SU-DHL-6 (cell line): ENCODE data around the gene ACTMAP.

Experiments
- H2AFZ ChIP-seq: fragments of 200-600 bp; sonication (generic); 2 replicates; pipeline ENCODE4 v1.6.1; 2014; ENCODE audit warnings: low read depth, mild to moderate bottlenecking, moderate library complexity, mixed read lengths, antibody characterized with exemption, low read length; ENCODE audit not compliant: severe bottlenecking
- H3F3A ChIP-seq: fragments of 200-600 bp; shearing (Covaris generic); 2 replicates; pipeline ENCODE4 v1.6.0; 2016; ENCODE audit warnings: antibody characterized with exemption, mild to moderate bottlenecking; ENCODE audit not compliant: insufficient read depth
- H3K27ac ChIP-seq: fragments of 200-600 bp; sonication (generic); 2 replicates; pipeline ENCODE4 v1.5.1; 2016; ENCODE audit warnings: low read depth, mild to moderate bottlenecking, low read length, moderate library complexity, mixed read lengths
- H3K27me3 ChIP-seq: fragments of 200-600 bp; sonication (generic), shearing (Covaris generic); 2 replicates; pipeline ENCODE4 v1.6.0; 2014; ENCODE audit warnings: mild to moderate bottlenecking, low read length
- H3K36me3 ChIP-seq: fragments of 200-600 bp; sonication (generic); 2 replicates; pipeline ENCODE4 v1.6.1; 2014; ENCODE audit warnings: mild to moderate bottlenecking, low read length, mixed read lengths
- H3K4me2 ChIP-seq: fragments of 300-600, 200-600 bp; shearing (Covaris generic), sonication (generic); 2 replicates; pipeline ENCODE4 v1.6.0; 2014; ENCODE audit warnings: low read length, low read depth, mild to moderate bottlenecking; ENCODE audit not compliant: poor library complexity, severe bottlenecking
- H3K4me3 ChIP-seq: fragments of 200-600 bp; sonication (generic); 2 replicates; pipeline ENCODE4 v1.5.1; 2014; ENCODE audit warnings: antibody characterized with exemption, low read length, mild to moderate bottlenecking, mixed read lengths; ENCODE audit not compliant: insufficient read depth, poor library complexity, severe bottlenecking
- H3K79me2 ChIP-seq: fragments of 200-600 bp; sonication (generic); 2 replicates; pipeline ENCODE4 v1.6.1; 2014; ENCODE audit warnings: mild to moderate bottlenecking, low read length, moderate library complexity; ENCODE audit not compliant: insufficient read depth
- H3K9ac ChIP-seq: fragments of 200-600 bp; sonication (generic); 2 replicates; pipeline ENCODE4 v1.7.0; 2014; ENCODE audit warnings: mild to moderate bottlenecking, low read length
- H3K9me2 ChIP-seq: fragments of 200-600 bp; sonication (generic); replicated peaks from 2 replicates; pipeline ENCODE4 v1.6.1; 2014; ENCODE audit warnings: low read length; ENCODE audit not compliant: insufficient read depth
- H3K9me3 ChIP-seq: fragments of 200-600 bp; sonication (generic); 2 replicates; pipeline ENCODE4 v1.6.1; 2014; ENCODE audit warnings: low read length, mixed read lengths; ENCODE audit not compliant: insufficient read depth
- H4K20me1 ChIP-seq: fragments of 200-600 bp; sonication (generic); 2 replicates; pipeline ENCODE4 v1.6.1; 2014; ENCODE audit warnings: low read depth, mild to moderate bottlenecking, antibody characterized with exemption, low read length, moderate library complexity, mixed read lengths
- EZH2phosphoT487 ChIP-seq: fragments of 200-600 bp; sonication (generic), shearing (Covaris generic); conservative IDR thresholded peaks from 2 replicates; pipeline ENCODE4 v1.6.1; 2018; ENCODE audit warnings: mild to moderate bottlenecking, antibody characterized with exemption, low read length, moderate library complexity, mixed read lengths
- TF ChIP-seq, protein P1 (sequence below): fragments of 200-600 bp; sonication (generic); IDR thresholded peaks from one replicate; pipeline ENCODE4 v1.5.1; 2017; ENCODE audit warnings: antibody characterized with exemption, mild to moderate bottlenecking, low read length, moderate library complexity; ENCODE audit not compliant: insufficient read depth, poor library complexity, severe bottlenecking

The ACTMAP gene

GRCh38 chr19:40763963-40764362 lies 13.7 kb upstream of the ACTMAP start:
- Histone ChIP-seq H4K20me1 (peaks cover 11% of the 10 kb centered on the region; the same call in 1 of the 2 replicates), H3K27ac (no peak overlapping the region), H3K27me3 (no peaks in the 10 kb centered on the region), H3K4me3 (no peak overlapping the region), H3K9me3 (no peaks in the 10 kb centered on the region), H3K4me2 (no peak overlapping the region), H3K9me2 (no peaks in the 10 kb centered on the region), H3K36me3 (peaks cover 48% of the 10 kb centered on the region), H3K79me2 (peaks cover 24% of the 10 kb centered on the region), H3F3A (peaks cover 13% of the 10 kb centered on the region; the same call in 1 of the 2 replicates), H2AFZ (no peak overlapping the region), H3K9ac (no peak overlapping the region)
- no peak for TF ChIP-seq EZH2phosphoT487
- TF ChIP-seq, protein P1, sequence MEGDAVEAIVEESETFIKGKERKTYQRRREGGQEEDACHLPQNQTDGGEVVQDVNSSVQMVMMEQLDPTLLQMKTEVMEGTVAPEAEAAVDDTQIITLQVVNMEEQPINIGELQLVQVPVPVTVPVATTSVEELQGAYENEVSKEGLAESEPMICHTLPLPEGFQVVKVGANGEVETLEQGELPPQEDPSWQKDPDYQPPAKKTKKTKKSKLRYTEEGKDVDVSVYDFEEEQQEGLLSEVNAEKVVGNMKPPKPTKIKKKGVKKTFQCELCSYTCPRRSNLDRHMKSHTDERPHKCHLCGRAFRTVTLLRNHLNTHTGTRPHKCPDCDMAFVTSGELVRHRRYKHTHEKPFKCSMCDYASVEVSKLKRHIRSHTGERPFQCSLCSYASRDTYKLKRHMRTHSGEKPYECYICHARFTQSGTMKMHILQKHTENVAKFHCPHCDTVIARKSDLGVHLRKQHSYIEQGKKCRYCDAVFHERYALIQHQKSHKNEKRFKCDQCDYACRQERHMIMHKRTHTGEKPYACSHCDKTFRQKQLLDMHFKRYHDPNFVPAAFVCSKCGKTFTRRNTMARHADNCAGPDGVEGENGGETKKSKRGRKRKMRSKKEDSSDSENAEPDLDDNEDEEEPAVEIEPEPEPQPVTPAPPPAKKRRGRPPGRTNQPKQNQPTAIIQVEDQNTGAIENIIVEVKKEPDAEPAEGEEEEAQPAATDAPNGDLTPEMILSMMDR: no peak

- no peaks in the 10 kb centered on the region for H3K27me3 ChIP-seq
- no peak overlapping the region for H3K27ac ChIP-seq
- peaks cover 49% of the 10 kb centered on the region for H3K36me3 ChIP-seq
- no peak for TF ChIP-seq EZH2phosphoT487
- TF ChIP-seq, protein P1: no peak
- H3K9me3 ChIP-seq: no peaks in the 10 kb centered on the region
- no peak overlapping the region for H3K4me3 ChIP-seq
- peaks cover 13% of the 10 kb centered on the region; the same call in 1 of the 2 replicates for H3F3A ChIP-seq
- peaks cover 11% of the 10 kb centered on the region; the same call in 1 of the 2 replicates for H4K20me1 ChIP-seq
- peaks cover 25% of the 10 kb centered on the region for H3K79me2 ChIP-seq
- H3K9me2 ChIP-seq: no peaks in the 10 kb centered on the region
- H3K9ac ChIP-seq: no peak overlapping the region
- H2AFZ ChIP-seq: no peak overlapping the region
- no peak overlapping the region for H3K4me2 ChIP-seq
These were observed 13.2 kb upstream of the ACTMAP start for GRCh38 chr19:40763526-40763925.

GRCh38 chr19:40762754-40763470 lies 12.6 kb upstream of the ACTMAP start:
- no peak overlapping the region for H3K27ac ChIP-seq
- peaks cover 13% of the 10 kb centered on the region; the same call in 1 of the 2 replicates for H3F3A ChIP-seq
- peaks cover 53% of the 10 kb centered on the region for H3K36me3 ChIP-seq
- no peak overlapping the region for H2AFZ ChIP-seq
- no peaks in the 10 kb centered on the region for H3K9me2 ChIP-seq
- no peaks in the 10 kb centered on the region for H3K9me3 ChIP-seq
- H3K4me2 ChIP-seq: no peak overlapping the region
- TF ChIP-seq EZH2phosphoT487: no peak
- TF ChIP-seq, protein P1: no peak
- H4K20me1 ChIP-seq: peaks cover 16% of the 10 kb centered on the region; the same call in 1 of the 2 replicates
- H3K4me3 ChIP-seq: no peak overlapping the region
- H3K9ac ChIP-seq: no peak overlapping the region
- H3K27me3 ChIP-seq: no peaks in the 10 kb centered on the region
- H3K79me2 ChIP-seq: peaks cover 30% of the 10 kb centered on the region
